Stimulated activated CD4-positive, alpha-beta T cell treated with anti-CD3 and anti-CD28 coated beads, Interleukin-15, amount 100 ng/mL, for 48 hours (primary cell): ENCODE measurements around the gene CASP10.
A peak's percentile ranks its signal among the peaks of the same experiment; 100 is the strongest.

Experiments used
- DNase-seq, 2 donors: peaks; one replicate each; pipeline ENCODE4 v3.0.0-alpha.2; 2020; ENCODE audit warnings: low read depth in 2 of 2

CASP10 gene

GRCh38 chr2:201260302-201260800 lies 77.4 kb downstream of the CASP10 start, which contains the start of gene CASP8:
CASP8 (plus strand) TSS chr2:201260536; CDS start chr2:201266487, 5,951 bp downstream.
- peak; percentile 45 to 52 for DNase-seq

DNA sequence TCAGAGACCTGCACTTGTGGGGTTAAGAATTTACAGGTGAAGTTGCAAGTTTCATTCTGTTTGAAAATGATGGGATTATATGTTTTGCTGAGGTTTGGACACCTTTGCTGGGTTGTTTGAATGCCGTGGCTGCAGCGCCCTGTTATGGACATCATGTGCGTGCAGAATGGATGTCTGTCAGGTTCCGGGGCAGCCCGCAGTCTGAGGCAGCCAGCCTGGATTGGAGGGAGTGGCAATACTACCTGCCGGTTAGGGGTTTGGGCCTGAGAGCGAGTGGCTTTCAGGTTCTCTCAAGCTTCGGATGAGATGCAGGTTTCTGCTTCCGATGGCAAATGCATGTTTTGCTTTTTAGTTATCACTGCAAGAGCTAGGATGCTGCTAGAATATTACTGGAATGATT lies 78.5 kb downstream of the CASP10 start:
- DNase-seq = peak in 1 of 2 donors; percentile 42

DNA sequence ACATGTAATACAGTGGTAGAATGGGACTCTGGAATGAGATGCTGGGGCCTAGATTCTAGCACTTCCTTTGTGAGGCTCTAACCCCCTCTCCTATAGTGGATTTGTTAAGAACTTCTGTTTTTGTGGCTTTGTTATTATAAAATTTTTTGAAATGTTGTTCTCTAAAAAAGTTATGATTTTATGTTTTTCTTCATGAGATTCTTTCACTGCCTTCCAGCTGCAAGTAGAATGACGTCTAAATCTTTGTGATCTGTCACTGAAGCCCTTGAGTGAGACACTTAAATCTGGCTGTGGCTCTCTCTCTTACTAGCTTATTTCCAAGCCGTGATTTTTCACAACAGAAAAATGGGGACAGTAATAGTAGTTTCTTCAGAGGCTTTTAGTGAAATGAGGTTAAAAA lies 79.0 kb downstream of the CASP10 start:
- DNase-seq = no peak

DNA sequence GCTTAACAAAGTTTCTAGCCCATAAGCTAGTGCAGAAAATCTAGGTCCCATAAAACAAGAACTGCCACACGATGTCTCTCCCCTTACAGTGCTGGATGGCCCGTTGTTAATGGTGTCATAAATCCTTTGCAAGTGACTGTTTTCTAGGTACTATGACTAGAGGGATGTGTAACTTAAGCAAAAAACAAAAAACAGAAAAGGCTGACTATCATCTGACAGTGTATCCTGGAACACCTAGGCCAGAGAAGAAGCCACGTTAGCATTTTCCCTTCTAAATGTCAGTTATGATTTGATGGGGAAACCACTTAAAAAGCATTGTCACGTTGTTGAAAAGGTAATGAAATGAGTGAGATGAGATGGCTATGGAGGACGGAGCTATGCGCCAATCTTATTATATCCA lies 79.8 kb downstream of the CASP10 start:
- DNase-seq = no peak

DNA sequence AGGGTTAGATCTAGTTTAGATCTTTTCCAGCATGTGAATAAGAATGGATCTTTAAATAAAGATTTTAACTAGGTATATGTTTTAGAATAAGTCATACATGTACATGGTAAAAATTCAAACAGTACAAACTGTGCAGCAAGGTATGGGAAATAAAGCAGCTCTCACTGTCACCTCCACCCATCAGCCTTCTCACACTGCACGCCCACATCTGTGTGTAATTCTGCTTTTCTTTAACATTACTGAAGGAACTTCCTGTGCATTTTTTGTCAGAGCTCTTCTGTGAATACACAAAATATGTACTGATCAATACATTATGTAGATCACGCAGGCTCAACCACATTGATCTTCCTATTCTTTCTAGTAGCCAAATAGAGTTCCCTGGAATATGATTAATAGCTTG lies 80.8 kb downstream of the CASP10 start:
- DNase-seq = no peak

GRCh38 chr2:201264472-201265173 lies 81.7 kb downstream of the CASP10 start:
- no peak for DNase-seq

- no peak for DNase-seq
Measured at GRCh38 chr2:201266629-201267028, 83.7 kb downstream of the CASP10 start.

GRCh38 chr2:201267278-201268030 lies 84.5 kb downstream of the CASP10 start:
- DNase-seq = no peak

DNA sequence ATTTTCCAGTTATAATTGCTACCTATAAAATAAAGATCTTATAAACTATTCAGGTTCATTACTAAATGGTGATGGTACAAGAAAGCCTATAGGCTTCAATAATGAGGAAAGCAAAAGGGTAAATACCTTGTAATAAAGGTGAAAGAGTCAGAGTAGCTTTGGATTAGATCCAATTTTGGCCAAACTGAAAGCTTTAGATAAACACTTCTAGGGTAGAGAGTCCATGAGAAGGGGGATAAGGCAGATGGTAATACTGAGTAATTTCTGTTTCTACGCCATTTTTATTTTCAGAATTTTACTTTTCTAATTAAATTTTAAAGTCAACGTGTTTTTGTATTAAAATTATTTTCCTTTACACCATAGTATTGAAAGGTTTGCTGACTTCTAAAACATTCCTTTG lies 86.8 kb downstream of the CASP10 start:
- no peak for DNase-seq

- no peak for DNase-seq
Measured at GRCh38 chr2:201270293-201271001, 87.5 kb downstream of the CASP10 start.

DNA sequence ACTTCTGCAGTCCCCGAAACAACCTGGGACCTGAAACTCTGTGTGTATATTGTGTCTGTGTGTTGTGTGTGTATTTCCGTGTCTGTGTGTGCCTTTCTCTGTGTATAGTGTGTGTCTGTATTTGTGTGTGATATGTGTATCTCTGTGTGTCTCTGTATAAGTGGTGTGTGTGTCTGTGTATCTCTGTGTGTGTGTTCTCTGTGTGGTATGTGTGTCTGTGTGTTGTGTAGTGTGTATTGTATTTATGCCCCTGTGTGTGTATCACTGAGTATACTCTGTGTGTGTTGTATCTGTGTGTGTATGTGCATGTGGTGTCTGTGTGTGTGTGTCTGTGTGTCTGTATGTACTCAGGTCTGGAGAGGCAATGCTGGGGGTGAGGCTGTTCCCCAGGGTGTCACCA lies 89.0 kb downstream of the CASP10 start:
- no peak for DNase-seq

DNA sequence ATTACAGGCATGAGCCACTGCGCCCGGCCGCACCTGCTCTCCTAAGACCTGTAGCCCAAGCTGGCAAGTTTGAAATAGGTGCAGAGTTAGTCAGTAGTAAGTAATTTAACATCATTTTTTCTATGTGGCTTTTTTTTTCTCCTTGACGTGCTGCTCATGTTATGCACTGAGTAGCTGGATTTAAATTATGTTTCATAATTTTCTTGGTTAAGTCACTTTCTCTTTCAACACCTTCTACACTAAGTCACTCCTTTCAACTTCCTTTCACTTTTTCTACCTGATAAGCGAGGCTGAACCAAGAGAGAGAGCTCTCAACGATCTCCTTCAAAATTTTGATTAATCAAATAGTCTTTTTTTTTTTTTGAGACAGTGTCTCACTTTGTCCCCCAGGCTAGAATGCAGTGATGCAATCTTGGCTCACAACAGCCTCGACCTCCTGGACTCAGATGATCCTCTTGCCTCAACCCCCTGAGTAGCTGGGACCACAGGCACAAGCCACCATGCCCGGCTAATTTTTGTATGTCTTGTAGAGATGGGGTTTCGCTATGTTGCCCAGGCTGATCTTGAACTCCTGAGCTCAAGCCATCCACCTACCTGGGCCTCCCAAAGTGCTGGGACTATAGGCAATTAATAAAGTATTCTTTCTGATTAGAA lies 90.5 kb downstream of the CASP10 start:
- DNase-seq = no peak

DNA sequence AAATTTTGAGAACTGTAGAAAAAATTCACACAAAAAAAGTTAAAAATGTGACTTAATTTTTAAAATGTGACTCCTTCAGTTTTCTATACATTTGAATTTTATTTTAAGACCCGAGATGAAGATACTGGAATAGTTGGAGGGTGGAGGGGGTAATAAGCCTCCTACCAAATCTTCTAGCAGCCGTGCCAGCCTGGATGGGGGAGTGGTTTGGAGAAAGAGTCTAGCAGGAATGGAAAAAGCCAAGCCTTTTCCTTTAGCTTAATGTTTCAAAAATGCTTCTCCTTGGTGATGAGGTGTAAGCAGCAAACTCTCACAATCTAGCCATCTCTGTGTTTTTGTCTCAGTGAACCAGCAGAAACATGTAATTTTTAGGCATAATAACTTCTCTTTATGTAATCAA lies 92.1 kb downstream of the CASP10 start:
- DNase-seq = no peak

- no peak for DNase-seq
Measured at GRCh38 chr2:201275990-201276389, 93.0 kb downstream of the CASP10 start.

- no peak for DNase-seq
Measured at GRCh38 chr2:201276511-201276910, 93.6 kb downstream of the CASP10 start.
